ENCODE data around the gene RIC8B. TPM values are rescaled to one million over a fixed set of nuclear protein-coding genes. Genes with fewer than 3 reads are reported as not detected.

The RIC8B gene
- total RNA-seq, 2 donors from 2014 or later: 14.9 to 19.0 TPM

- TF ChIP-seq CTCF (IDR thresholded peaks at IDR 0.05): no peak
- H3K27ac ChIP-seq: no peak overlapping the region
These were observed 132.2 kb downstream of the RIC8B start for GRCh38 chr12:106906715-106907114.

GRCh38 chr12:106907411-106907810 is 132.9 kb downstream of the RIC8B start:
- no peaks in the 10 kb centered on the region for H3K4me1 ChIP-seq
- no peaks in the 10 kb centered on the region for H3K36me3 ChIP-seq
- no peak overlapping the region for H3K27ac ChIP-seq
- no peak overlapping the region for H3K4me3 ChIP-seq
- TF ChIP-seq CTCF (IDR thresholded peaks at IDR 0.05): no peak
- no peaks in the 10 kb centered on the region for H3K27me3 ChIP-seq
- no peak for DNase-seq (ENCODE audit: low spot score)
- no peaks in the 10 kb centered on the region for H3K9me3 ChIP-seq

More at GRCh38 chr12:106906715-106907114, 132.2 kb downstream of the RIC8B start:
- H3K9me3 ChIP-seq: no peaks in the 10 kb centered on the region
- no peaks in the 10 kb centered on the region for H3K27me3 ChIP-seq
- no peak overlapping the region for H3K4me3 ChIP-seq
- no peaks in the 10 kb centered on the region for H3K4me1 ChIP-seq
- DNase-seq (ENCODE audit: low spot score): no peak
- no peaks in the 10 kb centered on the region for H3K36me3 ChIP-seq

GRCh38 chr12:106907846-106908245 is 133.4 kb downstream of the RIC8B start:
- H3K27ac ChIP-seq: no peak overlapping the region
- H3K36me3 ChIP-seq: no peaks in the 10 kb centered on the region
- no peaks in the 10 kb centered on the region for H3K4me1 ChIP-seq
- H3K27me3 ChIP-seq: no peaks in the 10 kb centered on the region
- no peak overlapping the region for H3K4me3 ChIP-seq
- no peak for DNase-seq (ENCODE audit: low spot score)
- TF ChIP-seq CTCF (IDR thresholded peaks at IDR 0.05): no peak
- no peaks in the 10 kb centered on the region for H3K9me3 ChIP-seq

GRCh38 chr12:106908561-106908960 is 134.1 kb downstream of the RIC8B start:
- no peak for DNase-seq (ENCODE audit: low spot score)
- H3K27me3 ChIP-seq: no peaks in the 10 kb centered on the region

GRCh38 chr12:106910202-106910601 is 135.7 kb downstream of the RIC8B start:
- no peak for DNase-seq (ENCODE audit: low spot score)
- TF ChIP-seq CTCF (IDR thresholded peaks at IDR 0.05): no peak
- Histone ChIP-seq H3K4me3 (no peak overlapping the region), H3K27ac (no peak overlapping the region), H3K36me3 (no peaks in the 10 kb centered on the region), H3K4me1 (no peaks in the 10 kb centered on the region), H3K9me3 (no peaks in the 10 kb centered on the region), H3K27me3 (no peaks in the 10 kb centered on the region)

More at GRCh38 chr12:106908561-106908960, 134.1 kb downstream of the RIC8B start:
- H3K36me3 ChIP-seq: no peaks in the 10 kb centered on the region
- no peak for TF ChIP-seq CTCF (IDR thresholded peaks at IDR 0.05)
- no peaks in the 10 kb centered on the region for H3K4me1 ChIP-seq
- H3K9me3 ChIP-seq: no peaks in the 10 kb centered on the region
- H3K4me3 ChIP-seq: no peak overlapping the region
- no peak overlapping the region for H3K27ac ChIP-seq

GRCh38 chr12:106911581-106911980 is 137.1 kb downstream of the RIC8B start:
- no peaks in the 10 kb centered on the region for H3K9me3 ChIP-seq
- H3K4me3 ChIP-seq: no peak overlapping the region
- no peaks in the 10 kb centered on the region for H3K4me1 ChIP-seq
- TF ChIP-seq CTCF (IDR thresholded peaks at IDR 0.05): no peak
- no peaks in the 10 kb centered on the region for H3K36me3 ChIP-seq
- no peak for DNase-seq (ENCODE audit: low spot score)
- no peak overlapping the region for H3K27ac ChIP-seq
- H3K27me3 ChIP-seq: no peaks in the 10 kb centered on the region

All from right atrium auricular region (tissue), 2 donors.